K562 (cell line): ENCODE measurements around the gene NRF1. TPM values are rescaled to one million over a fixed set of nuclear protein-coding genes. Genes with fewer than 3 reads are reported as not detected.

Source experiments
- ATAC-seq: fragments of 200-7000 bp; cut with Tn5 transposase; 3 replicates; pipeline ENCODE4 v1.9.1; 2020; ENCODE audit warnings: moderate library complexity
- BruUV-seq: library from RNA; stranded (reverse); fragments of 400-500 nt; replicated peaks from 2 replicates; lab custom pipeline; 2021; lab: Mats Ljungman, UMichigan
- CTCF ChIA-PET: fragments of 300-600 bp; formaldehyde crosslinking; extraction: SDS; loops from one replicate; lab custom pipeline; 2021; ENCODE audit warnings: low intra/inter-chr PET ratio; lab: Yijun Ruan, JAX
- POLR2A ChIA-PET: fragments of 300-600, 350-650 bp; sonication (Branson Sonifier 250); formaldehyde crosslinking; extraction: SDS; loops from one replicate; lab custom pipeline; 2021; ENCODE audit warnings: antibody characterized with exemption, inconsistent platforms; lab: Yijun Ruan, JAX
- DNase-seq, 4 experiments: peaks; one replicate each; pipeline versions ENCODE4 v3.0.0 to v3.0.0-alpha.2; 2011 to 2018; ENCODE audit warnings: low spot score in 3 of 4, mixed read lengths in 3 of 4; ENCODE audit errors: extremely low read depth in 1 of 4
- FAIRE-seq: peaks from 2 replicates; lab custom pipeline; 2011; peaks lifted over from hg19 to GRCh38; lab: Jason Lieb, UNC
- H2AFZ ChIP-seq: 2 replicates; pipeline ENCODE4 v1.6.0; 2011; ENCODE audit warnings: low read depth, low read length, control low read depth, inconsistent platforms
- H3K27ac ChIP-seq: fragments of 200-600 bp; 3 replicates; pipeline ENCODE4 v1.8.0; 2011; ENCODE audit warnings: low read depth, mild to moderate bottlenecking, control low read depth, inconsistent platforms, low read length, moderate library complexity, mixed read lengths; ENCODE audit errors: extremely low read depth
- H3K27me3 ChIP-seq, 2 experiments: fragments of 300-600 bp in 1 of 2; 2 replicates in 1 of 2; 3 replicates in 1 of 2; pipeline versions ENCODE4 v1.6.0 to v1.8.0; 2011; ENCODE audit warnings: inconsistent platforms in 2 of 2, low read length in 2 of 2, mild to moderate bottlenecking in 1 of 2, mixed read lengths in 1 of 2, moderate library complexity in 1 of 2; ENCODE audit not compliant: control insufficient read depth in 2 of 2, insufficient read depth in 2 of 2
- H3K36me3 ChIP-seq: fragments of 300-600 bp; 3 replicates; pipeline ENCODE4 v1.8.0; 2011; ENCODE audit warnings: mild to moderate bottlenecking, low read length, inconsistent platforms; ENCODE audit not compliant: control insufficient read depth, insufficient read depth
- H3K4me1 ChIP-seq, 2 experiments: fragments of 200-600 bp in 1 of 2; replicated peaks in 1 of 2; 2 replicates in 1 of 2; 3 replicates in 1 of 2; pipeline versions ENCODE4 v1.5.1 to v1.8.0; 2011; ENCODE audit warnings: inconsistent platforms in 2 of 2, low read length in 2 of 2, mild to moderate bottlenecking in 1 of 2, mixed read lengths in 1 of 2, moderate library complexity in 1 of 2; ENCODE audit not compliant: control insufficient read depth in 2 of 2, insufficient read depth in 2 of 2
- H3K4me2 ChIP-seq: 2 replicates; pipeline ENCODE4 v1.6.1; 2011; ENCODE audit warnings: low read length, control low read depth, inconsistent platforms, mixed read lengths; ENCODE audit not compliant: insufficient read depth
- H3K4me3 ChIP-seq: fragments of 200-600 bp; sonication (generic), shearing (Covaris generic); 2 replicates; pipeline ENCODE4 v1.5.1; 2016; ENCODE audit warnings: control low read depth, inconsistent platforms
- H3K79me2 ChIP-seq: fragments of 200-600 bp; 3 replicates; pipeline ENCODE4 v1.8.0; 2011; ENCODE audit warnings: low read length, inconsistent platforms; ENCODE audit not compliant: control insufficient read depth, insufficient read depth
- H3K9ac ChIP-seq, 2 experiments: 2 replicates each; pipeline versions ENCODE4 v1.6.0 to v1.6.1; 2011; ENCODE audit warnings: low read depth in 2 of 2, low read length in 2 of 2, control low read depth in 1 of 2, inconsistent platforms in 1 of 2, mild to moderate bottlenecking in 1 of 2, mixed read lengths in 1 of 2; ENCODE audit not compliant: insufficient read depth in 1 of 2
- H3K9me1 ChIP-seq: one replicate; pipeline ENCODE4 v1.6.0; 2011; ENCODE audit warnings: inconsistent platforms, mild to moderate bottlenecking, low read length, moderate library complexity; ENCODE audit not compliant: control insufficient read depth, insufficient read depth
- H3K9me3 ChIP-seq: replicated peaks from 2 replicates; pipeline ENCODE4 v1.5.1; 2011; ENCODE audit warnings: low read depth, low read length, inconsistent platforms; ENCODE audit not compliant: control insufficient read depth, insufficient read depth
- H4K20me1 ChIP-seq: replicated peaks from 2 replicates; pipeline ENCODE4 v1.6.1; 2011; ENCODE audit warnings: low read length, inconsistent platforms, mixed read lengths; ENCODE audit not compliant: control insufficient read depth, insufficient read depth
- CBX8 ChIP-seq: fragments of 200-600 bp; sonication (generic); IDR thresholded peaks from 2 replicates; pipeline ENCODE4 v1.6.1; 2012; ENCODE audit warnings: borderline replicate concordance, mixed run types, low read depth, mild to moderate bottlenecking, moderate library complexity, mixed read lengths, low read length, control low read depth, inconsistent platforms; ENCODE audit not compliant: poor library complexity, severe bottlenecking; ENCODE audit errors: extremely low read depth
- CEBPB ChIP-seq: fragments of 450-650 bp; IDR thresholded peaks from 2 replicates; pipeline ENCODE4 v1.6.1; 2016; ENCODE audit warnings: missing genetic modification characterization, missing compliant biosample characterization
- CEBPG ChIP-seq, 3 experiments: fragments of 200-800 bp in 1 of 3; sonication (Bioruptor generic) in 1 of 3; sonication (generic) in 1 of 3; formaldehyde crosslinking in 1 of 3; IDR thresholded peaks in 2 of 3; conservative IDR thresholded peaks in 1 of 3; 2 replicates each; pipeline versions ENCODE4 v1.6.1 to v1.8.0; 2016 to 2022; ENCODE audit warnings: missing compliant biosample characterization in 2 of 3, missing genetic modification characterization in 2 of 3, mild to moderate bottlenecking in 1 of 3, missing genetic modification reagents in 1 of 3
- CTCFL ChIP-seq: IDR thresholded peaks from 2 replicates; pipeline ENCODE4 v1.6.1; 2011; ENCODE audit warnings: borderline replicate concordance, low read depth, mild to moderate bottlenecking, moderate library complexity, low read length; ENCODE audit not compliant: insufficient read depth, poor library complexity, severe bottlenecking
- ETV6 ChIP-seq, 3 experiments: fragments of 150-350 bp in 1 of 3; sonication (generic) in 1 of 3; formaldehyde crosslinking in 1 of 3; IDR thresholded peaks; 2 replicates each; pipeline versions ENCODE4 v1.6.1 to v1.8.0; 2014 to 2022; ENCODE audit warnings: borderline replicate concordance in 2 of 3, low read depth in 2 of 3, antibody characterized with exemption in 1 of 3, low read length in 1 of 3, mild to moderate bottlenecking in 1 of 3, missing genetic modification reagents in 1 of 3
- NFIC ChIP-seq: fragments of 450-650 bp; IDR thresholded peaks from 2 replicates; pipeline ENCODE4 v1.6.1; 2017; ENCODE audit warnings: mild to moderate bottlenecking, inconsistent platforms
- TBL1XR1 ChIP-seq, 2 experiments: IDR thresholded peaks; 2 replicates each; pipeline ENCODE4 v1.6.1; 2012; ENCODE audit warnings: improper control_type of control experiment in 2 of 2, low read length in 2 of 2, mild to moderate bottlenecking in 1 of 2
- WGBS: fragments of 100-300 bp; shearing (Covaris generic); methylation state at CpG from one replicate; pipeline ENCODE4 v1.1.6; 2016; ENCODE audit warnings: low coverage, mixed read lengths; ENCODE audit not compliant: insufficient coverage; ENCODE audit errors: missing lambda C conversion rate; 5-methylcytosine and 5-hydroxymethylcytosine counted together
- in situ Hi-C: fragments of 300-500 bp; cut with MboI; formaldehyde crosslinking; loops from 4 replicates; pipeline ENCODE4 v1.15.0; 2018; ENCODE audit warnings: inconsistent platforms, mixed read lengths
- intact Hi-C: fragments of 100-400 bp; cut with micrococcal nuclease; formaldehyde crosslinking; loops from 2 replicates; pipeline ENCODE4 v1.14.2; 2022
- polyA plus RNA-seq, 8 experiments: library from polyadenylated mRNA; depleted of rRNA in 4 of 8; stranded (reverse) in 5 of 8; unstranded in 3 of 8; fragments of >200 nt; fragmentation: Nextera tagmentation in 2 of 8; fragmentation: Illumina TruSeq in 1 of 8; extraction: Ambion mirVana in 2 of 8; extraction: Trizol in 1 of 8; gene quantifications; 2 replicates each; pipeline versions ENCODE4 v1.2.1 to v1.2.3, GENCODE V29; 2011 to 2014; ENCODE audit warnings: inconsistent platforms in 1 of 8, missing spikeins in 1 of 8
- total RNA-seq, 7 experiments: library from RNA; depleted of rRNA in 6 of 7; stranded (reverse); fragments of >200 nt in 6 of 7; fragmentation: Illumina TruSeq in 2 of 7; extraction: Trizol in 2 of 7; gene quantifications; 2 replicates each; pipeline versions ENCODE4 v1.2.1 to v1.2.3, GENCODE V29; 2011 to 2021; ENCODE audit warnings: low replicate concordance in 1 of 7

The NRF1 gene
- total and polyA plus RNA-seq, 9 of the 15 experiments (the other 6 are each of a cell fraction or from before 2014, with no cell fraction given): 8.6 to 28.8 (median 20.3) TPM

GRCh38 chr7:129796186-129796775 lies 184.8 kb downstream of the NRF1 start (continued):
- TF ChIP-seq ETV6 (IDR thresholded peaks at IDR 0.05; ENCODE audit: borderline replicate concordance in 1 of 2, low read depth in 2 of 2, low read length in 1 of 2) (no peak), ETV6 (CRISPR knock-in tag; IDR thresholded peaks at IDR 0.05; ENCODE audit: borderline replicate concordance) (no peak), CTCFL (no peak)

GRCh38 chr7:129797214-129797789 lies 185.8 kb downstream of the NRF1 start:
- no peak overlapping the region for H3K27ac ChIP-seq
- H3K9me3 ChIP-seq: no peaks in the 10 kb centered on the region
- no peak for FAIRE-seq
- in situ Hi-C loops: no loop called here
- H3K27me3 ChIP-seq: no peaks in the 10 kb centered on the region
- no peaks in the 10 kb centered on the region for H3K9me1 ChIP-seq
- 0 out of 2 replicates have a peak, but pooled peaks cover 3% of the 10 kb centered on the region for H4K20me1 ChIP-seq
- peaks cover 0 to 17% of the 10 kb centered on the region in 2 experiments; a peak in 3 of 5 replicates for H3K4me1 ChIP-seq
- no peak overlapping the region; a peak in 1 of 4 replicates for H3K9ac ChIP-seq
- no peak overlapping the region for H3K4me3 ChIP-seq
- no peak overlapping the region for H3K4me2 ChIP-seq
- BruUV-seq: no TSS peak
- intact Hi-C loops: no loop called here
- no peak for TF ChIP-seq CBX8
- TF ChIP-seq CEBPG (CRISPR knock-in tag; IDR thresholded peaks at IDR 0.05): peak; percentile 44; the same call in 1 of the 2 replicates
- TF ChIP-seq CEBPG (tag; conservative IDR thresholded peaks at IDR 0.05 in 1 of 2, IDR thresholded peaks at IDR 0.05 in 1 of 2): peak in 1 of 2 experiments; percentile 61; a peak in 2 of 4 replicates
- TF ChIP-seq TBL1XR1 (IDR thresholded peaks at IDR 0.05; ENCODE audit: low read length in 2 of 2): no peak
- 0 out of 2 replicates have a peak, but pooled peaks have one; percentile 10 for TF ChIP-seq NFIC
- TF ChIP-seq CEBPB (tag): peak; percentile 31
- DNase-seq: no peak
- no peaks in the 10 kb centered on the region for H3K36me3 ChIP-seq
- WGBS: 36% methylated on average over 7 of the region's 7 CpGs
- H3K79me2 ChIP-seq: no peaks in the 10 kb centered on the region
- no peak for ATAC-seq
- H2AFZ ChIP-seq: 0 out of 2 replicates have a peak overlapping the region, but pooled peaks have one; percentile 8
- CTCF ChIA-PET: no interaction called here
- POLR2A ChIA-PET: interaction anchor here (1.0 kb wide), 1 partner anchor 9 kb away, joined by 3 read pairs; no protein-coding TSS in a partner anchor
